Measurements from ENCODE around the gene GYS1. TPM values are rescaled to one million over a fixed set of nuclear protein-coding genes. Genes with fewer than 3 reads are reported as not detected.

The GYS1 gene
- total RNA-seq, 6 experiments from 2014 or later, result 4.7 to 12.5 (median 8.9) TPM

GRCh38 chr19:49006905-49007304 is 13.8 kb upstream of the GYS1 start:
- H3K4me3 ChIP-seq, result no peak overlapping the region
- no peak overlapping the region for H3K27ac ChIP-seq
- intact Hi-C loops (cut with DNase I), result no loop called here
- H3K4me1 ChIP-seq, result no peaks in the 10 kb centered on the region
- DNase-seq (no peak), ATAC-seq (no peak)
- TF ChIP-seq POLR2A (IDR thresholded peaks at IDR 0.05), result no peak
- no peak for TF ChIP-seq CTCF (IDR thresholded peaks at IDR 0.05)
- peaks cover 0 to 46% (median 16%) of the 10 kb centered on the region in 4 donors for H3K36me3 ChIP-seq
- 96% methylated on average over 12 of the region's 22 CpGs for WGBS (ENCODE audit: insufficient coverage, low coverage, low lambda C conversion rate, missing lambda C conversion rate)
- no peaks in the 10 kb centered on the region for H3K27me3 ChIP-seq
- H3K9me3 ChIP-seq, result no peaks in the 10 kb centered on the region

- H3K27me3 ChIP-seq, result no peaks in the 10 kb centered on the region
- DNase-seq (no peak), ATAC-seq (no peak)
- peaks cover 0 to 42% (median 16%) of the 10 kb centered on the region in 4 donors for H3K36me3 ChIP-seq
- H3K27ac ChIP-seq, result no peak overlapping the region
- intact Hi-C loops (cut with DNase I), result no loop called here
- H3K4me3 ChIP-seq, result no peak overlapping the region
- WGBS (ENCODE audit: insufficient coverage, low coverage, low lambda C conversion rate, missing lambda C conversion rate), result 96% methylated on average over 4 of the region's 7 CpGs
- H3K4me1 ChIP-seq, result no peaks in the 10 kb centered on the region
- TF ChIP-seq CTCF (IDR thresholded peaks at IDR 0.05) (no peak), POLR2A (IDR thresholded peaks at IDR 0.05) (no peak)
- H3K9me3 ChIP-seq, result no peaks in the 10 kb centered on the region
Observed at GRCh38 chr19:49004964-49005614, 12.0 kb upstream of the GYS1 start.

- TF ChIP-seq CTCF (IDR thresholded peaks at IDR 0.05) (no peak), POLR2A (IDR thresholded peaks at IDR 0.05) (no peak)
- Histone ChIP-seq H3K4me1 (no peaks in the 10 kb centered on the region), H3K27ac (no peak overlapping the region), H3K4me3 (no peak overlapping the region), H3K27me3 (no peaks in the 10 kb centered on the region), H3K36me3 (peaks cover 0 to 32% (median 15%) of the 10 kb centered on the region in 4 donors), H3K9me3 (no peaks in the 10 kb centered on the region)
- ATAC-seq, result no peak
- DNase-seq, result no peak
- intact Hi-C loops (cut with DNase I), result no loop called here
- WGBS (ENCODE audit: insufficient coverage, low coverage, low lambda C conversion rate, missing lambda C conversion rate), result 100% methylated on average over 1 of the region's 15 CpGs
Observed at GRCh38 chr19:49004133-49004532, 11.0 kb upstream of the GYS1 start.

- Histone ChIP-seq H3K9me3 (no peaks in the 10 kb centered on the region), H3K27ac (no peak overlapping the region), H3K4me1 (peaks cover 0 to 2% (median under 1%) of the 10 kb centered on the region in 4 donors), H3K4me3 (no peak overlapping the region), H3K36me3 (peaks cover 0 to 22% (median 5%) of the 10 kb centered on the region in 4 donors), H3K27me3 (no peaks in the 10 kb centered on the region)
- WGBS (ENCODE audit: insufficient coverage, low coverage, low lambda C conversion rate, missing lambda C conversion rate), result 16% methylated on average over 5 of the region's 16 CpGs
- TF ChIP-seq CTCF (IDR thresholded peaks at IDR 0.05), result peak; percentile 34 to 58 (median 50)
- no peak for TF ChIP-seq POLR2A (IDR thresholded peaks at IDR 0.05)
- ATAC-seq (peak; percentile 52 to 73 (median 58)), DNase-seq (peak in 1 of 3 donors; percentile 51)
- intact Hi-C loops (cut with DNase I), result no loop called here
Observed at GRCh38 chr19:48999481-49000325, 6.6 kb upstream of the GYS1 start.
